ENCODE results near the gene ARHGEF12. TPM values are rescaled to one million over a fixed set of nuclear protein-coding genes. Genes with fewer than 3 reads are reported as not detected.

ARHGEF12 gene
- total RNA-seq, 1 donor from 2014 or later, result 83.1 TPM

- H3K4me3 ChIP-seq (ENCODE audit: insufficient read depth, low read depth, low read length), result no peak overlapping the region
- no peaks in the 10 kb centered on the region for H3K36me3 ChIP-seq (ENCODE audit: insufficient read depth, low read length)
- no peak for DNase-seq (ENCODE audit: low read depth)
- no peaks in the 10 kb centered on the region for H3K27me3 ChIP-seq (ENCODE audit: insufficient read depth, low read length)
- no peak overlapping the region for H3K27ac ChIP-seq (ENCODE audit: low read depth, low read length)
- H3K27ac Mint-ChIP-seq (ENCODE audit: unreplicated experiment), result no peak overlapping the region
- H3K4me1 Mint-ChIP-seq (ENCODE audit: low read depth, unreplicated experiment), result peaks cover 53% of the 10 kb centered on the region
- H3K36me3 Mint-ChIP-seq (ENCODE audit: low read depth, unreplicated experiment), result peaks cover 4% of the 10 kb centered on the region
- no peak for FAIRE-seq
- H3K9ac ChIP-seq (ENCODE audit: low read length), result no peak overlapping the region
- peaks cover 19% of the 10 kb centered on the region for H3K4me1 ChIP-seq (ENCODE audit: insufficient read depth, low read length)
- H3K9me3 ChIP-seq (ENCODE audit: insufficient read depth, low read depth, low read length), result no peaks in the 10 kb centered on the region
- peaks cover 49% of the 10 kb centered on the region for H4K20me1 ChIP-seq (ENCODE audit: insufficient read depth, low read length)
- H3K79me2 ChIP-seq (ENCODE audit: insufficient read depth, low read length), result peaks cover 99% of the 10 kb centered on the region
- H3K4me2 ChIP-seq (ENCODE audit: low read length), result no peak overlapping the region
- TF ChIP-seq EZH2 (IDR thresholded peaks at IDR 0.05; ENCODE audit: insufficient read depth, low read length) (no peak), CTCF (IDR thresholded peaks at IDR 0.05; ENCODE audit: insufficient read depth, low read depth, low read length) (no peak)
- H3K27me3 Mint-ChIP-seq (ENCODE audit: low read depth, unreplicated experiment), result no peaks in the 10 kb centered on the region
- H3K4me3 Mint-ChIP-seq (ENCODE audit: unreplicated experiment), result no peak overlapping the region
- H3K9me3 Mint-ChIP-seq (ENCODE audit: unreplicated experiment), result no peaks in the 10 kb centered on the region
- H2AFZ ChIP-seq (ENCODE audit: low read depth, low read length), result no peak overlapping the region
Observed at GRCh38 chr11:120389693-120390584, 53.7 kb downstream of the ARHGEF12 start.

GRCh38 chr11:120390585-120390922 lies 54.3 kb downstream of the ARHGEF12 start:
- Mint-ChIP-seq H3K9me3 (ENCODE audit: unreplicated experiment) (no peaks in the 10 kb centered on the region), H3K36me3 (ENCODE audit: low read depth, unreplicated experiment) (peaks cover 6% of the 10 kb centered on the region), H3K27ac (ENCODE audit: unreplicated experiment) (no peak overlapping the region), H3K4me3 (ENCODE audit: unreplicated experiment) (peak overlapping the region; percentile 12), H3K27me3 (ENCODE audit: low read depth, unreplicated experiment) (no peaks in the 10 kb centered on the region), H3K4me1 (ENCODE audit: low read depth, unreplicated experiment) (peaks cover 48% of the 10 kb centered on the region)
- TF ChIP-seq CTCF (IDR thresholded peaks at IDR 0.05; ENCODE audit: insufficient read depth, low read depth, low read length) (no peak), EZH2 (IDR thresholded peaks at IDR 0.05; ENCODE audit: insufficient read depth, low read length) (no peak)
- H3K4me3 ChIP-seq (ENCODE audit: insufficient read depth, low read depth, low read length), result no peak overlapping the region
- no peak overlapping the region for H3K4me2 ChIP-seq (ENCODE audit: low read length)
- no peaks in the 10 kb centered on the region for H3K27me3 ChIP-seq (ENCODE audit: insufficient read depth, low read length)
- no peak for DNase-seq (ENCODE audit: low read depth)
- H4K20me1 ChIP-seq (ENCODE audit: insufficient read depth, low read length), result peaks cover 44% of the 10 kb centered on the region
- peaks cover 99% of the 10 kb centered on the region for H3K79me2 ChIP-seq (ENCODE audit: insufficient read depth, low read length)
- FAIRE-seq, result no peak
- H3K9ac ChIP-seq (ENCODE audit: low read length), result no peak overlapping the region
- H2AFZ ChIP-seq (ENCODE audit: low read depth, low read length), result no peak overlapping the region
- no peaks in the 10 kb centered on the region for H3K9me3 ChIP-seq (ENCODE audit: insufficient read depth, low read depth, low read length)
- peaks cover 15% of the 10 kb centered on the region for H3K4me1 ChIP-seq (ENCODE audit: insufficient read depth, low read length)
- no peak overlapping the region for H3K27ac ChIP-seq (ENCODE audit: low read depth, low read length)
- no peaks in the 10 kb centered on the region for H3K36me3 ChIP-seq (ENCODE audit: insufficient read depth, low read length)

GRCh38 chr11:120391292-120391691 lies 55.1 kb downstream of the ARHGEF12 start:
- Mint-ChIP-seq H3K4me1 (ENCODE audit: low read depth, unreplicated experiment) (peaks cover 40% of the 10 kb centered on the region), H3K27ac (ENCODE audit: unreplicated experiment) (peak overlapping the region; percentile 91), H3K9me3 (ENCODE audit: unreplicated experiment) (no peaks in the 10 kb centered on the region), H3K4me3 (ENCODE audit: unreplicated experiment) (no peak overlapping the region), H3K36me3 (ENCODE audit: low read depth, unreplicated experiment) (peaks cover 6% of the 10 kb centered on the region), H3K27me3 (ENCODE audit: low read depth, unreplicated experiment) (no peaks in the 10 kb centered on the region)
- Histone ChIP-seq H3K4me3 (ENCODE audit: insufficient read depth, low read depth, low read length) (no peak overlapping the region), H3K79me2 (ENCODE audit: insufficient read depth, low read length) (peaks cover 99% of the 10 kb centered on the region), H3K4me2 (ENCODE audit: low read length) (no peak overlapping the region), H3K9ac (ENCODE audit: low read length) (no peak overlapping the region), H3K4me1 (ENCODE audit: insufficient read depth, low read length) (peaks cover 11% of the 10 kb centered on the region), H3K36me3 (ENCODE audit: insufficient read depth, low read length) (no peaks in the 10 kb centered on the region), H3K27me3 (ENCODE audit: insufficient read depth, low read length) (no peaks in the 10 kb centered on the region), H2AFZ (ENCODE audit: low read depth, low read length) (no peak overlapping the region), H4K20me1 (ENCODE audit: insufficient read depth, low read length) (peaks cover 37% of the 10 kb centered on the region), H3K27ac (ENCODE audit: low read depth, low read length) (no peak overlapping the region), H3K9me3 (ENCODE audit: insufficient read depth, low read depth, low read length) (no peaks in the 10 kb centered on the region)
- no peak for FAIRE-seq
- no peak for TF ChIP-seq EZH2 (IDR thresholded peaks at IDR 0.05; ENCODE audit: insufficient read depth, low read length)
- no peak for TF ChIP-seq CTCF (IDR thresholded peaks at IDR 0.05; ENCODE audit: insufficient read depth, low read depth, low read length)
- no peak for DNase-seq (ENCODE audit: low read depth)
